A549 (cell line): ENCODE data around the gene GGNBP2. TPM values are rescaled to one million over a fixed set of nuclear protein-coding genes. Genes with fewer than 3 reads are reported as not detected.

Experiments
- ATAC-seq, 2 experiments: fragments of 200-7000 bp in 1 of 2; fragments of >200 bp in 1 of 2; cut with Nextera tagmentation in 1 of 2; cut with Tn5 transposase in 1 of 2; 3 replicates each; pipeline versions ENCODE4 v1.8.0 to v1.9.1; 2018 to 2020; ENCODE audit warnings: mild to moderate bottlenecking in 1 of 2, moderate library complexity in 1 of 2
- CTCF ChIA-PET: fragments of 300-600 bp; sonication (Branson Sonifier 250); formaldehyde crosslinking; extraction: SDS; loops from one replicate; lab custom pipeline; 2021; ENCODE audit warnings: antibody characterized with exemption, inconsistent platforms; lab: Yijun Ruan, JAX
- POLR2A ChIA-PET: fragments of 350-600 bp; formaldehyde crosslinking; extraction: SDS; loops from one replicate; lab custom pipeline; 2021; ENCODE audit warnings: antibody characterized with exemption, inconsistent platforms; lab: Yijun Ruan, JAX
- DNase-seq, 2 experiments: peaks; one replicate each; pipeline versions ENCODE4 v3.0.0 to v3.0.0-alpha.2; 2011 to 2016; ENCODE audit warnings: low read depth in 1 of 2, low spot score in 1 of 2
- FAIRE-seq: peaks from 2 replicates; lab custom pipeline; 2011; peaks lifted over from hg19 to GRCh38; lab: Jason Lieb, UNC
- H3K27ac ChIP-seq, 2 experiments: fragments of >200 bp; sonication (Bioruptor Twin); formaldehyde crosslinking; 3 replicates each; pipeline ENCODE4 v1.5.1; 2016 to 2017
- H3K4me1 ChIP-seq: fragments of >200 bp; sonication (Bioruptor Twin); formaldehyde crosslinking; 3 replicates; pipeline ENCODE4 v1.6.1; 2016
- H3K4me2 ChIP-seq: fragments of >200 bp; sonication (Bioruptor Twin); formaldehyde crosslinking; 3 replicates; pipeline ENCODE4 v1.6.1; 2016
- H3K4me3 ChIP-seq: fragments of >200 bp; sonication (Bioruptor Twin); formaldehyde crosslinking; 3 replicates; pipeline ENCODE4 v1.5.1; 2016
- H3K9me3 ChIP-seq: fragments of >200 bp; sonication (Bioruptor Twin); formaldehyde crosslinking; 3 replicates; pipeline ENCODE4 v1.6.1; 2016
- BHLHE40 ChIP-seq: IDR thresholded peaks from 2 replicates; pipeline ENCODE4 v1.6.1; 2012; ENCODE audit warnings: low read depth, low read length, inconsistent platforms
- CBX8 ChIP-seq: fragments of 200-600 bp; sonication (generic); IDR thresholded peaks from 2 replicates; pipeline ENCODE4 v1.6.1; 2016
- CEBPB ChIP-seq, 2 experiments: fragments of >200 bp in 1 of 2; sonication (Bioruptor Twin) in 1 of 2; formaldehyde crosslinking in 1 of 2; IDR thresholded peaks; 2 replicates each; pipeline ENCODE4 v1.6.1; 2012 to 2016
- ELK1 ChIP-seq: fragments of 150-350 bp; IDR thresholded peaks from 2 replicates; pipeline ENCODE4 v1.6.1; 2014; ENCODE audit warnings: low read depth, mild to moderate bottlenecking, low read length
- EP300 ChIP-seq, 2 experiments: fragments of >200 bp; sonication (Bioruptor Twin); formaldehyde crosslinking; IDR thresholded peaks; 2 replicates in 1 of 2; 3 replicates in 1 of 2; pipeline ENCODE4 v1.6.1; 2016 to 2017
- ESRRA ChIP-seq: fragments of 150-350 bp; IDR thresholded peaks from 2 replicates; pipeline ENCODE4 v1.6.1; 2014; ENCODE audit warnings: mild to moderate bottlenecking, low read length, borderline replicate concordance
- FOSL2 ChIP-seq, 2 experiments: fragments of 450-650 bp in 1 of 2; fragments of >200 bp in 1 of 2; sonication (Bioruptor Twin) in 1 of 2; formaldehyde crosslinking; IDR thresholded peaks; 2 replicates each; pipeline versions ENCODE4 v1.5.0 to v1.6.1; 2016 to 2020; ENCODE audit warnings: mild to moderate bottlenecking in 1 of 2, moderate library complexity in 1 of 2
- FOXS1 ChIP-seq: fragments of 250-450 bp; sonication (Bioruptor Pico); IDR thresholded peaks from 2 replicates; pipeline ENCODE4 v1.5.0; 2020; ENCODE audit warnings: mild to moderate bottlenecking, moderate library complexity
- HES2 ChIP-seq: fragments of >200 bp; sonication (Bioruptor Twin); formaldehyde crosslinking; IDR thresholded peaks from 2 replicates; pipeline ENCODE4 v1.6.1; 2016
- HMGXB4 ChIP-seq: fragments of 250-450 bp; sonication (Bioruptor Pico); IDR thresholded peaks from 2 replicates; pipeline ENCODE4 v1.5.0; 2021; ENCODE audit warnings: mild to moderate bottlenecking, moderate library complexity, borderline replicate concordance
- HOXA7 ChIP-seq: fragments of 250-450 bp; sonication (Bioruptor Pico); IDR thresholded peaks from 2 replicates; pipeline ENCODE4 v1.5.0; 2020; ENCODE audit warnings: mild to moderate bottlenecking, moderate library complexity
- HOXB13 ChIP-seq: fragments of 250-450 bp; sonication (Bioruptor Pico); IDR thresholded peaks from 2 replicates; pipeline ENCODE4 v1.5.0; 2020; ENCODE audit warnings: low read depth, mild to moderate bottlenecking, moderate library complexity
- JUNB ChIP-seq: fragments of >200 bp; sonication (Bioruptor Twin); formaldehyde crosslinking; IDR thresholded peaks from 2 replicates; pipeline ENCODE4 v1.6.1; 2016
- KDM5A ChIP-seq: fragments of 200-600 bp; sonication (generic); IDR thresholded peaks from 2 replicates; pipeline ENCODE4 v1.6.1; 2016; ENCODE audit warnings: antibody characterized with exemption, mild to moderate bottlenecking
- MYC ChIP-seq: IDR thresholded peaks from 2 replicates; pipeline ENCODE4 v1.6.1; 2012; ENCODE audit warnings: mild to moderate bottlenecking, inconsistent platforms, low read length, improper control_type of control experiment, borderline replicate concordance
- NPAS2 ChIP-seq: fragments of 250-450 bp; sonication (Bioruptor Pico); IDR thresholded peaks from 2 replicates; pipeline ENCODE4 v1.8.0; 2022; ENCODE audit warnings: mild to moderate bottlenecking, moderate library complexity, borderline replicate concordance
- NR3C1 ChIP-seq: fragments of >200 bp; sonication (Bioruptor Twin); formaldehyde crosslinking; IDR thresholded peaks from 3 replicates; pipeline ENCODE4 v1.6.1; 2017
- REST ChIP-seq: fragments of 200-600 bp; sonication (generic); IDR thresholded peaks from 2 replicates; pipeline ENCODE4 v1.6.1; 2016; ENCODE audit warnings: antibody characterized with exemption, mild to moderate bottlenecking, moderate library complexity
- TP53 ChIP-seq: fragments of 250-450 bp; sonication (Bioruptor Pico); IDR thresholded peaks from 2 replicates; pipeline ENCODE4 v1.5.0; 2021; ENCODE audit warnings: mild to moderate bottlenecking, moderate library complexity
- ZFP36 ChIP-seq: fragments of 450-650 bp; IDR thresholded peaks from 2 replicates; pipeline ENCODE4 v1.6.1; 2014; ENCODE audit warnings: borderline replicate concordance; ENCODE audit not compliant: partially characterized antibody
- WGBS: methylation state at CpG from one replicate; pipeline ENCODE4 v1.1.6; 2017; ENCODE audit errors: missing lambda C conversion rate; 5-methylcytosine and 5-hydroxymethylcytosine counted together
- polyA plus RNA-seq, 4 experiments: library from polyadenylated mRNA; depleted of rRNA in 3 of 4; stranded (reverse); fragments of >200 nt; fragmentation: RNase III in 1 of 4; extraction: RNeasy Plus Mini Kit Qiagen cat#74134 plus additional on column Dnase treatment in 1 of 4; gene quantifications; 2 replicates in 3 of 4; 3 replicates in 1 of 4; pipeline ENCODE4 v1.2.3, GENCODE V29; 2011 to 2017

Gene GGNBP2
- polyA plus RNA-seq, 2 of the 4 experiments (the other 2 are of a cell fraction) = 83.7 to 144 TPM

- Histone ChIP-seq H3K4me2 (peak overlapping the region; percentile 95), H3K4me1 (peaks cover 24% of the 10 kb centered on the region), H3K4me3 (peak overlapping the region; percentile 66), H3K9me3 (no peaks in the 10 kb centered on the region), H3K27ac (peak overlapping the region; percentile 87 to 94)
- FAIRE-seq = no peak
- ChIA-PET CTCF (interaction anchor here (0.5 to 5.5 kb wide), 13 partner anchors 9 to 624 kb away, joined by 3 to 96 read pairs (median 15); partner anchors contain the start of genes DHRS11, MYO19 and PIGW), POLR2A (interaction anchor here (0.9 to 3.1 kb wide), 7 partner anchors 9 to 639 kb away, joined by 3 to 35 read pairs (median 5); partner anchors contain the start of genes DHRS11, GGNBP2, MYO19 and PIGW)
- DNase-seq = peak in 1 of 2 experiments; percentile 19
- ATAC-seq = peak; percentile 0 to 5; a peak in 4 of 6 replicates
- TF ChIP-seq NPAS2 (no peak), ELK1 (no peak), EP300 (IDR thresholded peaks at IDR 0.05) (no peak), CEBPB (IDR thresholded peaks at IDR 0.05) (no peak), HOXA7 (no peak), KDM5A (no peak), JUNB (no peak), NR3C1 (no peak), CBX8 (no peak), TP53 (CRISPR knock-in tag) (no peak), HOXB13 (CRISPR knock-in tag) (no peak), BHLHE40 (no peak), HMGXB4 (no peak), REST (no peak), ESRRA (no peak), HES2 (no peak), MYC (no peak), FOXS1 (CRISPR knock-in tag) (no peak), FOSL2 (IDR thresholded peaks at IDR 0.05) (no peak), FOSL2 (CRISPR knock-in tag; IDR thresholded peaks at IDR 0.05) (no peak), ZFP36 (no peak)
- 42% methylated on average over 10 of the region's 10 CpGs for WGBS
Measured at GRCh38 chr17:36600936-36601302, 56.2 kb downstream of the GGNBP2 start.
